Coronary artery (tissue), 2 donors: ENCODE results near the gene MTHFD1L.

Experiments
- DNase-seq: peaks from one replicate; pipeline ENCODE4 v3.0.0-alpha.2; 2017; ENCODE audit warnings: low spot score
- H3K27ac ChIP-seq, 2 donors: fragments of 200-600 bp; sonication (generic); one replicate each; pipeline ENCODE4 v1.5.1; 2016 to 2019
- H3K4me3 ChIP-seq: fragments of 200-600 bp; sonication (generic); 2 replicates; pipeline ENCODE4 v1.5.1; 2016; ENCODE audit warnings: mild to moderate bottlenecking, moderate library complexity
- CTCF ChIP-seq: fragments of 200-600 bp; sonication (generic); IDR thresholded peaks from one replicate; pipeline ENCODE4 v1.5.1; 2019; ENCODE audit warnings: antibody characterized with exemption

Gene MTHFD1L

GRCh38 chr6:151067684-151068596 lies 202.4 kb downstream of the MTHFD1L start:
- DNase-seq = peak; percentile 84
- peak overlapping the region; percentile 8 for H3K4me3 ChIP-seq
- no peak for TF ChIP-seq CTCF
- peak overlapping the region; percentile 75 to 87 for H3K27ac ChIP-seq

DNA sequence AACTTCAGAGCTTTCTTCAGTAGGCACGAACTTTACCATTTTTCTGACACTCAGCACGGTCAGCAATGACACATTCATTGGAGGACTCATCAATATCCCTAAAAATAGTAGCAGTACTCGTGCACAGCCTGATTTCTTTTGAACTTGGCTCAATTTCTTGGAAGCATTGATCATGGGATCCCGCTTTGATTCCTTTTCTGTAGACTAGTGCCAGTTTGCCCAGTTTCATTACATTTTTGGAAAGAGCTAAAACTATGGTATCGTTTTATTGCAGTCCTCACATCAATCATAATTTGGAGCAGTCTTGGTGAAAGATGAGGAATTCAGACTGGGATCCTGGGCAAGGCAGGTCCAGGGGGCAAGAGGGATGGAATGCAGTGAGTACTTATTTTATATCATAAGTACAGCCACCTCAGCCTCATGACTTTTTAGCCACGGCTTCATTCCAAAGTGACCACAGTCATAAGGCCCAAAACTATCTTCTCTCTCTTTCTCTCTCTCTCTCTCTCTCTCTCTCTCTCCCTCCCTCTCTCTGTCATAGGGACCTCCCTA lies 203.3 kb downstream of the MTHFD1L start:
- H3K27ac ChIP-seq = peak overlapping the region; percentile 75 to 87
- TF ChIP-seq CTCF = no peak
- DNase-seq = no peak
- H3K4me3 ChIP-seq = no peak overlapping the region

GRCh38 chr6:151069641-151070040 lies 204.1 kb downstream of the MTHFD1L start:
- no peak overlapping the region for H3K4me3 ChIP-seq
- peak overlapping the region; percentile 75 to 87 for H3K27ac ChIP-seq
- no peak for TF ChIP-seq CTCF
- no peak for DNase-seq

- Histone ChIP-seq H3K4me3 (peak overlapping the region; percentile 56), H3K27ac (peak overlapping the region; percentile 75 to 87)
- DNase-seq = no peak
- TF ChIP-seq CTCF = no peak
These were observed 205.1 kb downstream of the MTHFD1L start for GRCh38 chr6:151070631-151071051.

DNA sequence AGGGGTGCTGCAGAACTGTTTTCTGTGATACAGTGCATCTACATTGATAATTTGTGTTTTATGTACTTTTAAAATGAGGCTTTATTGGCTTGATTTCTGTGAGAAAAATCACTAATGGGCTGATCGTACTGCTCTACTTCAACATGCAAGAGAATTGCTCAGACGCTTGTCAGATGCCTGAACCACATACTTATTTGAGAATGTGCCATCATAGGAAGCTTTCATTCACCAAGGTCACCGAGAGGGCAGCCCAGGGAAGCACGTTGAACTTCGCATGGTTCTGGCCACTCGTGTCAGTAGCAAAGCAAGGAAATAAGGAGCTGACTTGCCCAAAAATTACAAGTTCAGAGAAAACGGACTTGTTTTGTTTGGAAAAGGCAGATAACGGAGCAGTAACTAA lies 205.8 kb downstream of the MTHFD1L start:
- Histone ChIP-seq H3K4me3 (peak overlapping the region; percentile 56), H3K27ac (peak overlapping the region; percentile 75 to 87)
- no peak for TF ChIP-seq CTCF
- peak; percentile 88 for DNase-seq

GRCh38 chr6:151073146-151073545 lies 207.6 kb downstream of the MTHFD1L start:
- Histone ChIP-seq H3K27ac (peak overlapping the region in 1 of 2 donors; percentile 13), H3K4me3 (no peak overlapping the region)
- no peak for TF ChIP-seq CTCF
- DNase-seq = peak; percentile 24
